B cell (primary cell): ENCODE results near the gene POU2AF1. TPM values are rescaled to one million over a fixed set of nuclear protein-coding genes. Genes with fewer than 3 reads are reported as not detected.

ENCODE experiments used
- ATAC-seq: fragments of 200-7000 bp; cut with Tn5 transposase; one replicate; pipeline ENCODE4 v1.10.0; 2021; ENCODE audit warnings: low read depth, mild to moderate bottlenecking, moderate number of reproducible peaks, moderate library complexity
- CTCF ChIA-PET: fragments of 350-600 bp; sonication (Branson Sonifier 250); formaldehyde crosslinking; loops from one replicate; lab custom pipeline; 2021; ENCODE audit warnings: antibody characterized with exemption, inconsistent platforms; lab: Charles Lee
- POLR2A ChIA-PET: fragments of 350-600 bp; sonication (Branson Sonifier 250); formaldehyde crosslinking; loops from one replicate; lab custom pipeline; 2021; ENCODE audit warnings: antibody characterized with exemption; lab: Charles Lee
- DNase-seq: peaks from one replicate; pipeline ENCODE4 v3.0.0; 2013
- H2AFZ ChIP-seq: 2 replicates; pipeline ENCODE4 v1.6.1; 2012; ENCODE audit warnings: mild to moderate bottlenecking, low read depth, low read length; ENCODE audit not compliant: insufficient read depth, poor library complexity, severe bottlenecking
- H3K27ac ChIP-seq, 2 donors: 1 replicate in 1 of 2; 2 replicates in 1 of 2; pipeline ENCODE4 v1.5.1; 2012 to 2013; ENCODE audit warnings: low read length in 2 of 2, mild to moderate bottlenecking in 2 of 2, moderate library complexity in 1 of 2
- H3K27me3 ChIP-seq, 4 experiments: fragments of 200-600 bp in 1 of 4; sonication (generic) in 1 of 4; replicated peaks in 1 of 4; 1 replicate in 2 of 4; 2 replicates in 2 of 4; pipeline versions ENCODE4 v1.6.1 to v1.7.0; 2013 to 2016; ENCODE audit warnings: low read length in 3 of 4, mild to moderate bottlenecking in 2 of 4, mixed read lengths in 1 of 4, moderate library complexity in 1 of 4; ENCODE audit not compliant: insufficient read depth in 4 of 4, control insufficient read depth in 3 of 4; ENCODE audit errors: control extremely low read depth in 1 of 4
- H3K36me3 ChIP-seq, 2 experiments: replicated peaks in 1 of 2; 1 replicate in 1 of 2; 2 replicates in 1 of 2; pipeline versions ENCODE4 v1.6.1 to v1.7.1; 2013; ENCODE audit warnings: low read length in 1 of 2; ENCODE audit not compliant: insufficient read depth in 2 of 2, control insufficient read depth in 1 of 2; ENCODE audit errors: control extremely low read depth in 1 of 2, extremely low read depth in 1 of 2
- H3K4me1 ChIP-seq, 2 donors: fragments of 200-600 bp in 1 of 2; sonication (generic) in 1 of 2; 1 replicate in 1 of 2; 2 replicates in 1 of 2; pipeline versions ENCODE4 v1.5.1 to v1.6.1; 2013 to 2017; ENCODE audit warnings: low read length in 2 of 2; ENCODE audit not compliant: control insufficient read depth in 2 of 2, insufficient read depth in 2 of 2
- H3K4me2 ChIP-seq: replicated peaks from 2 replicates; pipeline ENCODE3; 2012; ENCODE audit warnings: mild to moderate bottlenecking, low read depth, low read length; ENCODE audit not compliant: poor library complexity, severe bottlenecking
- H3K4me3 ChIP-seq, 5 experiments: fragments of 200-600 bp in 1 of 5; sonication (generic) in 1 of 5; 1 replicate in 3 of 5; 2 replicates in 2 of 5; pipeline versions ENCODE4 v1.5.1 to v1.7.0; 2011 to 2016; ENCODE audit warnings: low read length in 4 of 5, mild to moderate bottlenecking in 4 of 5, low read depth in 2 of 5, control low read depth in 1 of 5, moderate library complexity in 1 of 5; ENCODE audit not compliant: insufficient read depth in 1 of 5; ENCODE audit errors: control extremely low read depth in 1 of 5, extremely low read depth in 1 of 5
- H3K79me2 ChIP-seq: fragments of 200-600 bp; sonication (generic); one replicate; pipeline ENCODE4 v1.6.0; 2016; ENCODE audit warnings: low read length; ENCODE audit not compliant: control insufficient read depth, insufficient read depth
- H3K9ac ChIP-seq: fragments of 200-600 bp; sonication (generic); 2 replicates; pipeline ENCODE4 v1.6.1; 2017; ENCODE audit warnings: mild to moderate bottlenecking, low read length, moderate library complexity
- H3K9me3 ChIP-seq, 3 donors: one replicate each; pipeline versions ENCODE4 v1.6.1 to v1.7.1; 2013; ENCODE audit warnings: low read length in 2 of 3; ENCODE audit not compliant: control insufficient read depth in 2 of 3, insufficient read depth in 1 of 3; ENCODE audit errors: control extremely low read depth in 1 of 3
- H4K20me1 ChIP-seq: 2 replicates; pipeline ENCODE4 v1.6.0; 2012; ENCODE audit warnings: mild to moderate bottlenecking, low read length; ENCODE audit not compliant: insufficient read depth, control insufficient read depth, poor library complexity, severe bottlenecking
- H3K27ac Mint-ChIP-seq: one replicate; pipeline ENCODE4 v1.8.0; 2021; ENCODE audit warnings: mixed read lengths
- H3K27me3 Mint-ChIP-seq: one replicate; pipeline ENCODE4 v1.8.0; 2021; ENCODE audit warnings: mixed read lengths
- H3K4me1 Mint-ChIP-seq: one replicate; pipeline ENCODE4 v1.8.0; 2021; ENCODE audit warnings: mixed read lengths
- H3K4me3 Mint-ChIP-seq: one replicate; pipeline ENCODE4 v1.8.0; 2021; ENCODE audit warnings: mixed read lengths
- H3K9me3 Mint-ChIP-seq: one replicate; pipeline ENCODE4 v1.8.0; 2022; ENCODE audit warnings: mixed read lengths; ENCODE audit not compliant: insufficient read depth
- CTCF ChIP-seq: fragments of 200-600 bp; IDR thresholded peaks from one replicate; pipeline ENCODE4 v1.8.0; 2022; ENCODE audit warnings: antibody characterized with exemption, mild to moderate bottlenecking
- EZH2 ChIP-seq: IDR thresholded peaks from 2 replicates; pipeline ENCODE4 v1.6.1; 2012; ENCODE audit warnings: borderline replicate concordance, low read depth, mild to moderate bottlenecking, moderate library complexity, low read length; ENCODE audit not compliant: insufficient read depth, poor library complexity, severe bottlenecking
- WGBS: methylation state at CpG from one replicate; pipeline ENCODE4 v1.1.5; 2013; ENCODE audit warnings: missing lambda C conversion rate; ENCODE audit not compliant: insufficient coverage; 5-methylcytosine and 5-hydroxymethylcytosine counted together
- intact Hi-C: fragments of 100-400 bp; cut with micrococcal nuclease; formaldehyde crosslinking; loops from one replicate; pipeline ENCODE4 v1.10.0; 2022
- polyA plus RNA-seq: library from polyadenylated mRNA; depleted of rRNA; stranded (reverse); fragments of >200 nt; gene quantifications from 2 replicates; pipeline ENCODE4 v1.2.3, GENCODE V29; 2012
- total RNA-seq, 2 donors: library from RNA; stranded (reverse); fragments of 120-200 nt in 1 of 2; gene quantifications; 1 replicate in 1 of 2; 2 replicates in 1 of 2; pipeline versions ENCODE4 v1.2.3 to v1.2.4, GENCODE V29; 2013 to 2022

The POU2AF1 gene
- total and polyA plus RNA-seq, 2 donors (not counting 1 experiment from before 2014, with no cell fraction given): 308 to 407 TPM

DNA sequence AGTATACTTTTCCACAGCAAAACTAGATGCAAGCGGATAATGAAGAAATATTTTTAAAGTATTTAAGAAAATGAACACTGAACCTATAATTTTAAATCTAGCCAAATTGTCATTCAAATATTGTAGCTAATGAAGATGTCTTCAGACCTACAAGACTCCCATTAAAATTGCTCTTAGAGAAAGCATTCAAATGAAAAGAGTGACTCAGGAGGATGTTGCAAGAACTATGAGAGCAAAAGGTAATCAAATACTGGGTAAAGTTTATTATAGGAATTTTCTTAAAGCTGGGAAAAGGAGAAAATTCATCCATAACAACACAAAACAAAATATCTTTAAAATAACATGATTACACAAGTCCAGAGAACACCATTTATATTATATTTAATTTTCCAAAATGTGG, 5.4 kb upstream of the POU2AF1 start:
- Histone ChIP-seq H4K20me1 (no peaks in the 10 kb centered on the region), H3K4me2 (no peak overlapping the region), H2AFZ (no peak overlapping the region), H3K9me3 (peaks cover 0 to 7% (median 3%) of the 10 kb centered on the region in 3 donors), H3K4me3 (no peak overlapping the region), H3K79me2 (peaks cover 13% of the 10 kb centered on the region), H3K36me3 (no peaks in the 10 kb centered on the region), H3K4me1 (peaks cover 49 to 51% of the 10 kb centered on the region in 2 donors), H3K27ac (no peak overlapping the region), H3K27me3 (no peaks in the 10 kb centered on the region), H3K9ac (no peak overlapping the region)
- ATAC-seq (no peak), DNase-seq (no peak)
- ChIA-PET POLR2A (interaction anchor here (0.8 to 1.3 kb wide), 3 partner anchors 14 to 33 kb away, joined by 3 to 6 read pairs (median 4); no protein-coding TSS in a partner anchor), CTCF (interaction anchor here (0.8 to 1.7 kb wide), 9 partner anchors 10 to 62 kb away, joined by 3 to 9 read pairs (median 5); no protein-coding TSS in a partner anchor)
- TF ChIP-seq CTCF (no peak), EZH2 (no peak)
- Mint-ChIP-seq H3K4me3 (no peak overlapping the region), H3K4me1 (peaks cover 49% of the 10 kb centered on the region), H3K27ac (peak overlapping the region; percentile 37), H3K27me3 (no peaks in the 10 kb centered on the region), H3K9me3 (no peaks in the 10 kb centered on the region)
- intact Hi-C loops: no loop called here
- WGBS: no CpG with 5 or more reads among the region's 1 CpG

DNA sequence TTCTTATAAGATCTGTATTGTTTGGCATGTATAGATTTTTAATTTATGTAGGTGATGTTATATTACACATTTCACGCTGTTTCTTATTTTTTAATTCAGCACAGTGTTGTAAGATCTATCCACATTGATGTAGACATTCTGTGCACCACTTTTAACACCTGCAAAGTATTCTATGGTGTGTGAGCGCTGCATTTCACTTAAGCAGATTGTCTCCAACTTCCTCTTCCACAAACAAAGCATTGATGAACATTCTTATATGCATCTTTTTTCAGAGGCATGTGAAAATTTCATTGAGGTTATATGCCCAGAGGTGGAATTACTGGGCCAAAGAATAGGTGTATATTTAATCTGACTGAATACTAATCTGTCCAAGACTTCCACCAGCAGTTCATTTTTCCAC, 3.4 kb upstream of the POU2AF1 start:
- CTCF ChIA-PET: interaction anchor here (0.6 to 1.6 kb wide), 8 partner anchors 10 to 185 kb away, joined by 3 to 7 read pairs (median 3); no protein-coding TSS in a partner anchor
- no peak overlapping the region for H2AFZ ChIP-seq
- ATAC-seq (no peak), DNase-seq (peak; percentile 48)
- H3K9ac ChIP-seq: no peak overlapping the region
- H3K4me2 ChIP-seq: peak overlapping the region; percentile 44
- H3K79me2 ChIP-seq: peaks cover 19% of the 10 kb centered on the region
- POLR2A ChIA-PET: interaction anchor here (0.8 to 1.8 kb wide), 5 partner anchors 8 to 35 kb away, joined by 3 to 11 read pairs (median 4); no protein-coding TSS in a partner anchor
- WGBS: no CpG with 5 or more reads among the region's 2 CpGs
- H3K4me3 Mint-ChIP-seq: peak overlapping the region; percentile 67
- H3K27ac ChIP-seq: peak overlapping the region; percentile 39 to 96
- H3K27me3 Mint-ChIP-seq: no peaks in the 10 kb centered on the region
- H3K4me1 Mint-ChIP-seq: peaks cover 43% of the 10 kb centered on the region
- intact Hi-C loops: no loop called here
- peaks cover 0 to 7% (median 3%) of the 10 kb centered on the region in 3 donors for H3K9me3 ChIP-seq
- TF ChIP-seq CTCF (no peak), EZH2 (no peak)
- no peaks in the 10 kb centered on the region for H3K9me3 Mint-ChIP-seq
- H3K36me3 ChIP-seq: no peaks in the 10 kb centered on the region
- H3K27me3 ChIP-seq: no peaks in the 10 kb centered on the region
- H4K20me1 ChIP-seq: no peaks in the 10 kb centered on the region
- peak overlapping the region; percentile 94 for H3K27ac Mint-ChIP-seq
- no peak overlapping the region for H3K4me3 ChIP-seq
- H3K4me1 ChIP-seq: peaks cover 41 to 42% of the 10 kb centered on the region in 2 donors
